ENCODE data around the gene OPHN1.
"Not testable (repeated sequence)": the region's sequence is repeated elsewhere in the genome, so short reads cannot be mapped to it uniquely, and the experiment has no call there.

OPHN1 gene

GRCh38 chrX:68398291-68398690 lies 35.0 kb downstream of the OPHN1 start:
- H3K27ac ChIP-seq (ENCODE audit: low read depth, low read length) = no peak overlapping the region
- no peak overlapping the region for H3K4ac ChIP-seq (ENCODE audit: low read depth, low read length)
- H3K4me3 ChIP-seq (ENCODE audit: low read length) = no peak overlapping the region
- H3K27me3 ChIP-seq (ENCODE audit: insufficient read depth, low read length, poor library complexity) = no peaks in the 10 kb centered on the region
- no peaks in the 10 kb centered on the region for H3K4me1 ChIP-seq (ENCODE audit: control insufficient read depth, low read depth, low read length)
- H2BK15ac ChIP-seq (replicated peaks; ENCODE audit: low read depth) = no peak overlapping the region
- no peak overlapping the region for H3K56ac ChIP-seq (ENCODE audit: low read length)
- no peak for DNase-seq
- H2BK120ac ChIP-seq (ENCODE audit: low read depth, low read length) = no peak overlapping the region
- no peaks in the 10 kb centered on the region for H3K36me3 ChIP-seq (ENCODE audit: control insufficient read depth, insufficient read depth, low read length)
- H3K9ac ChIP-seq (ENCODE audit: low read length) = no peak overlapping the region
- no peak overlapping the region for H3K4me2 ChIP-seq (ENCODE audit: low read length)
- H2AK5ac ChIP-seq (ENCODE audit: low read length) = no peak overlapping the region
- H2BK5ac ChIP-seq (ENCODE audit: low read length) = no peak overlapping the region
- no peak overlapping the region for H4K5ac ChIP-seq (ENCODE audit: low read length)
- no peak overlapping the region for H3K18ac ChIP-seq (ENCODE audit: low read length)
- no peak overlapping the region for H4K8ac ChIP-seq (ENCODE audit: low read depth, low read length)
- WGBS (ENCODE audit: extremely low coverage, insufficient coverage, low lambda C conversion rate) = no CpG with 5 or more reads among the region's 3 CpGs
- no peak overlapping the region for H3K23ac ChIP-seq (ENCODE audit: low read length)
- H3K79me1 ChIP-seq (ENCODE audit: low read length) = no peaks in the 10 kb centered on the region
- H3K79me2 ChIP-seq (ENCODE audit: control insufficient read depth, insufficient read depth, low read length) = no peaks in the 10 kb centered on the region

GRCh38 chrX:68396953-68397352 lies 36.3 kb downstream of the OPHN1 start:
- Histone ChIP-seq H3K36me3 (ENCODE audit: control insufficient read depth, insufficient read depth, low read length) (no peaks in the 10 kb centered on the region), H3K4ac (ENCODE audit: low read depth, low read length) (no peak overlapping the region), H3K56ac (ENCODE audit: low read length) (no peak overlapping the region), H3K18ac (ENCODE audit: low read length) (no peak overlapping the region), H4K5ac (ENCODE audit: low read length) (no peak overlapping the region), H3K79me2 (ENCODE audit: control insufficient read depth, insufficient read depth, low read length) (no peaks in the 10 kb centered on the region), H2BK5ac (ENCODE audit: low read length) (no peak overlapping the region), H3K79me1 (ENCODE audit: low read length) (no peaks in the 10 kb centered on the region), H3K27me3 (ENCODE audit: insufficient read depth, low read length, poor library complexity) (no peaks in the 10 kb centered on the region), H3K23ac (ENCODE audit: low read length) (no peak overlapping the region), H2BK120ac (ENCODE audit: low read depth, low read length) (no peak overlapping the region), H3K9ac (ENCODE audit: low read length) (no peak overlapping the region), H3K4me1 (ENCODE audit: control insufficient read depth, low read depth, low read length) (no peaks in the 10 kb centered on the region), H3K4me3 (ENCODE audit: low read length) (no peak overlapping the region), H4K8ac (ENCODE audit: low read depth, low read length) (no peak overlapping the region), H3K27ac (ENCODE audit: low read depth, low read length) (no peak overlapping the region), H3K4me2 (ENCODE audit: low read length) (no peak overlapping the region), H2AK5ac (ENCODE audit: low read length) (no peak overlapping the region), H2BK15ac (replicated peaks; ENCODE audit: low read depth) (no peak overlapping the region)
- no CpG with 5 or more reads among the region's 2 CpGs for WGBS (ENCODE audit: extremely low coverage, insufficient coverage, low lambda C conversion rate)
- peak; percentile 13 for DNase-seq

GRCh38 chrX:68389419-68389960 lies 43.8 kb downstream of the OPHN1 start:
- not testable (repeated sequence) for H3K9ac ChIP-seq (ENCODE audit: low read length); H3K4me3 ChIP-seq (ENCODE audit: low read length); H4K8ac ChIP-seq (ENCODE audit: low read depth, low read length); H2BK15ac ChIP-seq (replicated peaks; ENCODE audit: low read depth); H3K36me3 ChIP-seq (ENCODE audit: control insufficient read depth, insufficient read depth, low read length); H3K79me2 ChIP-seq (ENCODE audit: control insufficient read depth, insufficient read depth, low read length); H3K18ac ChIP-seq (ENCODE audit: low read length); DNase-seq; H3K4me1 ChIP-seq (ENCODE audit: control insufficient read depth, low read depth, low read length); H2BK120ac ChIP-seq (ENCODE audit: low read depth, low read length); H3K23ac ChIP-seq (ENCODE audit: low read length); H2BK5ac ChIP-seq (ENCODE audit: low read length); H3K79me1 ChIP-seq (ENCODE audit: low read length); H3K27ac ChIP-seq (ENCODE audit: low read depth, low read length); H3K27me3 ChIP-seq (ENCODE audit: insufficient read depth, low read length, poor library complexity); H3K4me2 ChIP-seq (ENCODE audit: low read length); H3K4ac ChIP-seq (ENCODE audit: low read depth, low read length); H4K5ac ChIP-seq (ENCODE audit: low read length); H2AK5ac ChIP-seq (ENCODE audit: low read length); H3K56ac ChIP-seq (ENCODE audit: low read length)
- WGBS (ENCODE audit: extremely low coverage, insufficient coverage, low lambda C conversion rate) = no CpG with 5 or more reads among the region's 3 CpGs

- H2BK5ac ChIP-seq (ENCODE audit: low read length) = no peak overlapping the region
- H3K23ac ChIP-seq (ENCODE audit: low read length) = no peak overlapping the region
- H3K4me1 ChIP-seq (ENCODE audit: control insufficient read depth, low read depth, low read length) = no peaks in the 10 kb centered on the region
- H2BK120ac ChIP-seq (ENCODE audit: low read depth, low read length) = no peak overlapping the region
- no peak overlapping the region for H3K56ac ChIP-seq (ENCODE audit: low read length)
- no peak overlapping the region for H3K4me2 ChIP-seq (ENCODE audit: low read length)
- no peak overlapping the region for H3K4me3 ChIP-seq (ENCODE audit: low read length)
- H4K8ac ChIP-seq (ENCODE audit: low read depth, low read length) = no peak overlapping the region
- H3K27me3 ChIP-seq (ENCODE audit: insufficient read depth, low read length, poor library complexity) = no peaks in the 10 kb centered on the region
- H4K5ac ChIP-seq (ENCODE audit: low read length) = no peak overlapping the region
- H3K9ac ChIP-seq (ENCODE audit: low read length) = no peak overlapping the region
- no peaks in the 10 kb centered on the region for H3K79me2 ChIP-seq (ENCODE audit: control insufficient read depth, insufficient read depth, low read length)
- no CpG with 5 or more reads among the region's 3 CpGs for WGBS (ENCODE audit: extremely low coverage, insufficient coverage, low lambda C conversion rate)
- H2AK5ac ChIP-seq (ENCODE audit: low read length) = no peak overlapping the region
- H3K36me3 ChIP-seq (ENCODE audit: control insufficient read depth, insufficient read depth, low read length) = no peaks in the 10 kb centered on the region
- no peaks in the 10 kb centered on the region for H3K79me1 ChIP-seq (ENCODE audit: low read length)
- DNase-seq = no peak
- no peak overlapping the region for H3K18ac ChIP-seq (ENCODE audit: low read length)
- H3K27ac ChIP-seq (ENCODE audit: low read depth, low read length) = no peak overlapping the region
- H3K4ac ChIP-seq (ENCODE audit: low read depth, low read length) = no peak overlapping the region
- H2BK15ac ChIP-seq (replicated peaks; ENCODE audit: low read depth) = no peak overlapping the region
Measured at GRCh38 chrX:68387776-68388175, 45.5 kb downstream of the OPHN1 start.

- no peak for DNase-seq
- H3K79me1 ChIP-seq (ENCODE audit: low read length) = no peaks in the 10 kb centered on the region
- no peak overlapping the region for H4K8ac ChIP-seq (ENCODE audit: low read depth, low read length)
- H2BK5ac ChIP-seq (ENCODE audit: low read length) = no peak overlapping the region
- H2AK5ac ChIP-seq (ENCODE audit: low read length) = no peak overlapping the region
- H3K4ac ChIP-seq (ENCODE audit: low read depth, low read length) = no peak overlapping the region
- H3K4me3 ChIP-seq (ENCODE audit: low read length) = no peak overlapping the region
- H3K36me3 ChIP-seq (ENCODE audit: control insufficient read depth, insufficient read depth, low read length) = no peaks in the 10 kb centered on the region
- H3K4me2 ChIP-seq (ENCODE audit: low read length) = no peak overlapping the region
- H3K56ac ChIP-seq (ENCODE audit: low read length) = no peak overlapping the region
- H3K23ac ChIP-seq (ENCODE audit: low read length) = no peak overlapping the region
- H4K5ac ChIP-seq (ENCODE audit: low read length) = no peak overlapping the region
- no peaks in the 10 kb centered on the region for H3K4me1 ChIP-seq (ENCODE audit: control insufficient read depth, low read depth, low read length)
- H3K27me3 ChIP-seq (ENCODE audit: insufficient read depth, low read length, poor library complexity) = no peaks in the 10 kb centered on the region
- no peak overlapping the region for H3K27ac ChIP-seq (ENCODE audit: low read depth, low read length)
- no peak overlapping the region for H2BK15ac ChIP-seq (replicated peaks; ENCODE audit: low read depth)
- H3K18ac ChIP-seq (ENCODE audit: low read length) = no peak overlapping the region
- WGBS (ENCODE audit: extremely low coverage, insufficient coverage, low lambda C conversion rate) = no CpG with 5 or more reads among the region's 5 CpGs
- no peak overlapping the region for H3K9ac ChIP-seq (ENCODE audit: low read length)
- H2BK120ac ChIP-seq (ENCODE audit: low read depth, low read length) = no peak overlapping the region
- no peaks in the 10 kb centered on the region for H3K79me2 ChIP-seq (ENCODE audit: control insufficient read depth, insufficient read depth, low read length)
Measured at GRCh38 chrX:68383540-68383939, 49.8 kb downstream of the OPHN1 start.

GRCh38 chrX:68377579-68377978 lies 55.7 kb downstream of the OPHN1 start:
- not testable (repeated sequence) for DNase-seq; H3K4me1 ChIP-seq (ENCODE audit: control insufficient read depth, low read depth, low read length); H3K18ac ChIP-seq (ENCODE audit: low read length); H3K79me2 ChIP-seq (ENCODE audit: control insufficient read depth, insufficient read depth, low read length); H2BK15ac ChIP-seq (replicated peaks; ENCODE audit: low read depth); H4K8ac ChIP-seq (ENCODE audit: low read depth, low read length); H3K4me2 ChIP-seq (ENCODE audit: low read length); H3K56ac ChIP-seq (ENCODE audit: low read length); H4K5ac ChIP-seq (ENCODE audit: low read length); H2BK5ac ChIP-seq (ENCODE audit: low read length); H3K4me3 ChIP-seq (ENCODE audit: low read length); H3K27ac ChIP-seq (ENCODE audit: low read depth, low read length); H3K23ac ChIP-seq (ENCODE audit: low read length); H2AK5ac ChIP-seq (ENCODE audit: low read length); H3K4ac ChIP-seq (ENCODE audit: low read depth, low read length); H3K36me3 ChIP-seq (ENCODE audit: control insufficient read depth, insufficient read depth, low read length); H2BK120ac ChIP-seq (ENCODE audit: low read depth, low read length); H3K79me1 ChIP-seq (ENCODE audit: low read length); H3K27me3 ChIP-seq (ENCODE audit: insufficient read depth, low read length, poor library complexity); H3K9ac ChIP-seq (ENCODE audit: low read length)
- no CpG with 5 or more reads among the region's 5 CpGs for WGBS (ENCODE audit: extremely low coverage, insufficient coverage, low lambda C conversion rate)

All from mesendoderm (in vitro differentiated cells).